Measurements from ENCODE around the gene NHLRC1. TPM values are rescaled to one million over a fixed set of nuclear protein-coding genes. Genes with fewer than 3 reads are reported as not detected.

NHLRC1 gene
- total and polyA plus RNA-seq, 2 experiments from 2014 or later: 1.1 TPM

- TF ChIP-seq CTCF (conservative IDR thresholded peaks at IDR 0.05; ENCODE audit: low read depth in 2 of 2) (no peak), STAT1 (IDR thresholded peaks at IDR 0.05; ENCODE audit: unreplicated experiment) (no peak), EZH2phosphoT487 (IDR thresholded peaks at IDR 0.05; ENCODE audit: unreplicated experiment) (no peak), POLR2AphosphoS5 (IDR thresholded peaks at IDR 0.05; ENCODE audit: low read depth) (no peak), EZH2 (IDR thresholded peaks at IDR 0.05; ENCODE audit: low read depth, unreplicated experiment) (no peak), REST (IDR thresholded peaks at IDR 0.05; ENCODE audit: unreplicated experiment) (no peak), ETS1 (IDR thresholded peaks at IDR 0.05) (no peak), ZNF114 (CRISPR knock-in tag; IDR thresholded peaks at IDR 0.05) (no peak), ZNF331 (CRISPR knock-in tag; IDR thresholded peaks at IDR 0.05; ENCODE audit: low read depth) (no peak), NANOG (IDR thresholded peaks at IDR 0.05; ENCODE audit: borderline replicate concordance) (no peak)
Observed at GRCh38 chr6:18135171-18135570, 12.7 kb upstream of the NHLRC1 start (continued).

GRCh38 chr6:18132346-18132745, 9.9 kb upstream of the NHLRC1 start:
- no peak overlapping the region for H3K4me3 ChIP-seq
- Mint-ChIP-seq H3K4me1 (no peaks in the 10 kb centered on the region), H3K27ac (no peak overlapping the region), H3K36me3 (ENCODE audit: low read depth) (peaks cover 18% of the 10 kb centered on the region; the same call in 2 of the 3 replicates), H3K27me3 (ENCODE audit: insufficient read depth, low read depth, poor library complexity) (no peaks in the 10 kb centered on the region), H3K9me3 (no peaks in the 10 kb centered on the region), H3K4me3 (no peak overlapping the region)
- no peak overlapping the region for H3K27ac ChIP-seq (ENCODE audit: low read depth)
- H3K79me2 ChIP-seq (replicated peaks; ENCODE audit: insufficient read depth): no peaks in the 10 kb centered on the region
- H3K4me2 ChIP-seq: no peak overlapping the region
- ATAC-seq (no peak), DNase-seq (ENCODE audit: low spot score) (no peak)
- TF ChIP-seq CREB1 (CRISPR knock-in tag; IDR thresholded peaks at IDR 0.05; ENCODE audit: low read depth) (no peak), STAT1 (IDR thresholded peaks at IDR 0.05; ENCODE audit: unreplicated experiment) (no peak), ETS1 (IDR thresholded peaks at IDR 0.05) (no peak), ZNF331 (CRISPR knock-in tag; IDR thresholded peaks at IDR 0.05; ENCODE audit: low read depth) (no peak), JUNB (IDR thresholded peaks at IDR 0.05; ENCODE audit: unreplicated experiment) (no peak), NANOG (IDR thresholded peaks at IDR 0.05; ENCODE audit: borderline replicate concordance) (no peak), ZNF114 (CRISPR knock-in tag; IDR thresholded peaks at IDR 0.05) (no peak)
- H2AFZ ChIP-seq: no peak overlapping the region
- H3K9me2 ChIP-seq (ENCODE audit: insufficient read depth): no peaks in the 10 kb centered on the region
- no peaks in the 10 kb centered on the region for H3K36me3 ChIP-seq (ENCODE audit: insufficient read depth)
- H4K20me1 ChIP-seq (replicated peaks; ENCODE audit: insufficient read depth): no peaks in the 10 kb centered on the region
- H3F3A ChIP-seq (replicated peaks; ENCODE audit: low read depth): no peaks in the 10 kb centered on the region
- H3K27me3 ChIP-seq (ENCODE audit: insufficient read depth): no peaks in the 10 kb centered on the region
- H3K4me1 ChIP-seq (ENCODE audit: insufficient read depth): no peaks in the 10 kb centered on the region

Measured in GM23338 (cell line).